ENCODE measurements around the gene IL23R. TPM values are rescaled to one million over a fixed set of nuclear protein-coding genes. Genes with fewer than 3 reads are reported as not detected.

IL23R gene
- total RNA-seq, 1 experiment from 2014 or later: not detected

- POLR2A ChIA-PET: no interaction called here
- no peaks in the 10 kb centered on the region for H3K27me3 ChIP-seq (ENCODE audit: insufficient read depth, low read length)
Observed at GRCh38 chr1:67175530-67176087, 9.4 kb downstream of the IL23R start.

GRCh38 chr1:67184838-67185421 lies 18.7 kb downstream of the IL23R start:
- Histone ChIP-seq H2AFZ (ENCODE audit: low read depth, low read length, poor library complexity, severe bottlenecking) (no peak overlapping the region), H4K20me1 (ENCODE audit: insufficient read depth) (no peaks in the 10 kb centered on the region), H3K36me3 (ENCODE audit: control insufficient read depth in 1 of 2, insufficient read depth in 2 of 2, low read length in 2 of 2) (no peaks in the 10 kb centered on the region), H3K4me2 (ENCODE audit: low read length) (no peak overlapping the region), H3K4me3 (replicated peaks in 1 of 2; ENCODE audit: low read depth in 1 of 2, low read length in 2 of 2) (no peak overlapping the region), H3K9me2 (ENCODE audit: insufficient read depth) (no peaks in the 10 kb centered on the region), H3K79me2 (ENCODE audit: insufficient read depth, low read length) (no peaks in the 10 kb centered on the region), H3K4me1 (ENCODE audit: control insufficient read depth in 1 of 2, insufficient read depth in 2 of 2, low read length in 2 of 2) (no peaks in the 10 kb centered on the region), H3K27me3 (ENCODE audit: insufficient read depth, low read length) (no peaks in the 10 kb centered on the region), H3K9ac (ENCODE audit: low read length) (no peak overlapping the region), H3K27ac (ENCODE audit: low read depth, low read length) (no peak overlapping the region), H3K9me3 (ENCODE audit: control insufficient read depth in 1 of 2, insufficient read depth in 1 of 2, low read depth in 1 of 2, low read length in 2 of 2) (no peaks in the 10 kb centered on the region)
- ATAC-seq (no peak), DNase-seq (ENCODE audit: low read depth, low spot score) (no peak)
- TF ChIP-seq CTCF (IDR thresholded peaks at IDR 0.05 in 2 of 3, conservative IDR thresholded peaks at IDR 0.05 in 1 of 3; ENCODE audit: borderline replicate concordance in 1 of 3, insufficient read depth in 1 of 3, low read depth in 2 of 3, low read length in 2 of 3): no peak
- no peak for TF ChIP-seq TCF7L2 (IDR thresholded peaks at IDR 0.05; ENCODE audit: borderline replicate concordance, extremely low read depth, insufficient read depth, insufficient read length)
- TF ChIP-seq SRF (IDR thresholded peaks at IDR 0.05; ENCODE audit: low read depth): no peak
- TF ChIP-seq EGR1 (IDR thresholded peaks at IDR 0.05; ENCODE audit: low read depth): no peak
- TF ChIP-seq ZBTB33 (IDR thresholded peaks at IDR 0.05; ENCODE audit: extremely low read depth, insufficient replicate concordance, low read length): no peak
- no peak for TF ChIP-seq POLR2AphosphoS5 (IDR thresholded peaks at IDR 0.05; ENCODE audit: low read depth, low read length)
- no peak for TF ChIP-seq RAD21 (IDR thresholded peaks at IDR 0.05; ENCODE audit: low read depth)
- TF ChIP-seq FOSL1 (IDR thresholded peaks at IDR 0.05; ENCODE audit: low read depth): no peak
- CTCF ChIA-PET: no interaction called here
- no TSS peak for BruUV-seq (replicated peaks)
- intact Hi-C loops (cut with micrococcal nuclease): no loop called here
- RAD21 ChIA-PET (ENCODE audit: low non-redundant PET in 1 of 2, low total read pairs in 2 of 2, uncharacterized antibody in 2 of 2, unreplicated experiment in 2 of 2): no interaction called here
- POLR2A ChIA-PET: no interaction called here

More at GRCh38 chr1:67175530-67176087, 9.4 kb downstream of the IL23R start:
- Histone ChIP-seq H3K9me2 (ENCODE audit: insufficient read depth) (no peaks in the 10 kb centered on the region), H3K79me2 (ENCODE audit: insufficient read depth, low read length) (no peaks in the 10 kb centered on the region), H4K20me1 (ENCODE audit: insufficient read depth) (no peaks in the 10 kb centered on the region), H3K4me1 (ENCODE audit: control insufficient read depth in 1 of 2, insufficient read depth in 2 of 2, low read length in 2 of 2) (no peaks in the 10 kb centered on the region), H3K4me2 (ENCODE audit: low read length) (no peak overlapping the region), H3K9me3 (ENCODE audit: control insufficient read depth in 1 of 2, insufficient read depth in 1 of 2, low read depth in 1 of 2, low read length in 2 of 2) (no peaks in the 10 kb centered on the region), H3K4me3 (replicated peaks in 1 of 2; ENCODE audit: low read depth in 1 of 2, low read length in 2 of 2) (no peak overlapping the region), H3K27ac (ENCODE audit: low read depth, low read length) (no peak overlapping the region), H3K36me3 (ENCODE audit: control insufficient read depth in 1 of 2, insufficient read depth in 2 of 2, low read length in 2 of 2) (no peaks in the 10 kb centered on the region), H3K9ac (ENCODE audit: low read length) (no peak overlapping the region), H2AFZ (ENCODE audit: low read depth, low read length, poor library complexity, severe bottlenecking) (no peak overlapping the region)
- RAD21 ChIA-PET (ENCODE audit: low non-redundant PET in 1 of 2, low total read pairs in 2 of 2, uncharacterized antibody in 2 of 2, unreplicated experiment in 2 of 2): no interaction called here
- TF ChIP-seq EZH2 (IDR thresholded peaks at IDR 0.05) (no peak), POLR2A (IDR thresholded peaks at IDR 0.05; ENCODE audit: borderline replicate concordance, extremely low read depth, insufficient read depth, insufficient read length) (no peak)
- no peak for DNase-seq (ENCODE audit: low read depth, low spot score)
- CTCF ChIA-PET: no interaction called here
- intact Hi-C loops (cut with micrococcal nuclease): no loop called here
- ATAC-seq: no peak
- no TSS peak for BruUV-seq (replicated peaks)

Data from HCT116 (cell line).